Fibroblast of pulmonary artery (primary cell): Measurements from ENCODE around the gene HTRA2.
"Not testable (repeated sequence)": the region's sequence is repeated elsewhere in the genome, so short reads cannot be mapped to it uniquely, and the experiment has no call there.

ENCODE experiments used
- DNase-seq: peaks from one replicate; pipeline ENCODE4 v3.0.0-alpha.2; 2010; ENCODE audit warnings: low read depth
- H3K4me3 ChIP-seq: replicated peaks from 2 replicates; pipeline ENCODE4 v1.5.1; 2011; ENCODE audit warnings: low read depth, mild to moderate bottlenecking, control low read depth, low read length, moderate library complexity
- CTCF ChIP-seq: IDR thresholded peaks from 2 replicates; pipeline ENCODE4 v1.5.1; 2011; ENCODE audit warnings: mild to moderate bottlenecking, control low read depth, low read length, inconsistent platforms; ENCODE audit errors: missing control alignments

The HTRA2 gene

GRCh38 chr2:74529357-74530238 lies at the start of gene HTRA2, which contains the start of gene AUP1:
Gene HTRA2, plus strand, starts transcription at chr2:74529933. Its CDS starts 74 bp downstream, at chr2:74530007.
Gene AUP1, minus strand, starts transcription at chr2:74529706. Its CDS starts 77 bp downstream, at chr2:74529629.
- DNase-seq = peak; percentile 99
- TF ChIP-seq CTCF = no peak
- H3K4me3 ChIP-seq = peak within 1 kb of the TSS; percentile 98

GRCh38 chr2:74481431-74481830 lies 48.3 kb upstream of the HTRA2 start:
- no peak for DNase-seq
- no peak for TF ChIP-seq CTCF
- peak overlapping the region; percentile 98 for H3K4me3 ChIP-seq

- DNase-seq = no peak
- peak overlapping the region; percentile 98 for H3K4me3 ChIP-seq
- TF ChIP-seq CTCF = no peak
Measured at GRCh38 chr2:74481961-74482800, 47.6 kb upstream of the HTRA2 start.

GRCh38 chr2:74482801-74483674 lies 46.7 kb upstream of the HTRA2 start, which contains the start of the genes CCDC142 and TTC31:
Gene CCDC142, minus strand, starts transcription at chr2:74482998. Its CDS starts 161 bp downstream, at chr2:74482837.
Gene TTC31, plus strand, starts transcription at chr2:74483081. Its CDS starts 15 bp downstream, at chr2:74483096.
- DNase-seq = peak; percentile 96
- H3K4me3 ChIP-seq = peak within 1 kb of the TSS; percentile 98
- TF ChIP-seq CTCF = peak; percentile 87

GRCh38 chr2:74483675-74484164 lies 46.0 kb upstream of the HTRA2 start:
- H3K4me3 ChIP-seq = peak overlapping the region; percentile 98
- not testable (repeated sequence) for DNase-seq

- TF ChIP-seq CTCF = no peak
- no peak overlapping the region for H3K4me3 ChIP-seq
- DNase-seq = no peak
Measured at GRCh38 chr2:74486141-74486540, 43.6 kb upstream of the HTRA2 start.
